22Rv1 (cell line): ENCODE data around the gene HTR1D.

Experiments
- H3K27ac ChIP-seq: fragments of 450-650 bp; 2 replicates; pipeline ENCODE4 v1.5.1; 2017
- CTCF ChIP-seq: fragments of 450-650 bp; IDR thresholded peaks from 2 replicates; pipeline ENCODE4 v1.5.1; 2017; ENCODE audit warnings: mild to moderate bottlenecking
- ZFX ChIP-seq: fragments of 450-650 bp; IDR thresholded peaks from 2 replicates; pipeline ENCODE4 v1.6.1; 2017; ENCODE audit warnings: antibody characterized with exemption, borderline replicate concordance

HTR1D gene

GRCh38 chr1:23178950-23179349 lies 38.4 kb downstream of the HTR1D start:
- TF ChIP-seq ZFX, result no peak
- peak; percentile 28; the same call in 1 of the 2 replicates for TF ChIP-seq CTCF
- H3K27ac ChIP-seq, result no peak overlapping the region

- TF ChIP-seq CTCF (no peak), ZFX (no peak)
- H3K27ac ChIP-seq, result no peak overlapping the region; the same call in 1 of the 2 replicates
Observed at GRCh38 chr1:23178414-23178813, 38.9 kb downstream of the HTR1D start.

GRCh38 chr1:23177438-23178380 lies 39.6 kb downstream of the HTR1D start:
- TF ChIP-seq ZFX (no peak), CTCF (peak; percentile 36)
- H3K27ac ChIP-seq, result peak overlapping the region; percentile 37

GRCh38 chr1:23177031-23177430 lies 40.3 kb downstream of the HTR1D start:
- H3K27ac ChIP-seq, result no peak overlapping the region
- TF ChIP-seq CTCF, result no peak
- no peak for TF ChIP-seq ZFX

GRCh38 chr1:23174426-23175110 lies 42.7 kb downstream of the HTR1D start:
- no peak for TF ChIP-seq CTCF
- TF ChIP-seq ZFX, result no peak
- H3K27ac ChIP-seq, result no peak overlapping the region

- no peak for TF ChIP-seq CTCF
- TF ChIP-seq ZFX, result no peak
- no peak overlapping the region for H3K27ac ChIP-seq
Observed at GRCh38 chr1:23171181-23171755, 46.0 kb downstream of the HTR1D start.
